GM12872 (cell line): ENCODE data around the gene DNAJC11.

Experiments
- TF ChIP-seq, protein P1 (sequence below): IDR thresholded peaks from 3 replicates; pipeline ENCODE4 v1.5.1; 2011; ENCODE audit warnings: low read depth, mild to moderate bottlenecking, low read length, moderate library complexity; ENCODE audit not compliant: insufficient read depth

The DNAJC11 gene

DNA sequence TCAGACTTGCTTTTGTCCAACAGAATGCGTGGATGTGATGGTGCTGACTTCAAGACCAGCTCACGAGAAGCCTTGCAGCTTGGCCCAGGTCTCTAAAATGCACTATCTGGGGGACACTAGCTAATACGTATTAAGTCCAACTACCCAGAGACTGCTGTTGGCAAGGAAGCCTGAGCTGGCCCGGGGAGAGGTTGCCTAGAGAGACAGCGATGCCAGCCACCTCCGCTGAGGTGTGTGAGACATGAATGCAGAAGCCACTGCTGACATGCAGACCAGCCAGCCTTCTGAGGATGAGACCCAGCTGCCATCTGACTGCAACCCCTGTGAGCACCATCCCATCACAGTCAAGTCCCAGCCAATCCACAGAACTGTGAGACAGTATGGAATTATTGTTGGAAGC, 44.5 kb downstream of the DNAJC11 start:
- TF ChIP-seq, protein P1, sequence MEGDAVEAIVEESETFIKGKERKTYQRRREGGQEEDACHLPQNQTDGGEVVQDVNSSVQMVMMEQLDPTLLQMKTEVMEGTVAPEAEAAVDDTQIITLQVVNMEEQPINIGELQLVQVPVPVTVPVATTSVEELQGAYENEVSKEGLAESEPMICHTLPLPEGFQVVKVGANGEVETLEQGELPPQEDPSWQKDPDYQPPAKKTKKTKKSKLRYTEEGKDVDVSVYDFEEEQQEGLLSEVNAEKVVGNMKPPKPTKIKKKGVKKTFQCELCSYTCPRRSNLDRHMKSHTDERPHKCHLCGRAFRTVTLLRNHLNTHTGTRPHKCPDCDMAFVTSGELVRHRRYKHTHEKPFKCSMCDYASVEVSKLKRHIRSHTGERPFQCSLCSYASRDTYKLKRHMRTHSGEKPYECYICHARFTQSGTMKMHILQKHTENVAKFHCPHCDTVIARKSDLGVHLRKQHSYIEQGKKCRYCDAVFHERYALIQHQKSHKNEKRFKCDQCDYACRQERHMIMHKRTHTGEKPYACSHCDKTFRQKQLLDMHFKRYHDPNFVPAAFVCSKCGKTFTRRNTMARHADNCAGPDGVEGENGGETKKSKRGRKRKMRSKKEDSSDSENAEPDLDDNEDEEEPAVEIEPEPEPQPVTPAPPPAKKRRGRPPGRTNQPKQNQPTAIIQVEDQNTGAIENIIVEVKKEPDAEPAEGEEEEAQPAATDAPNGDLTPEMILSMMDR, result no peak

DNA sequence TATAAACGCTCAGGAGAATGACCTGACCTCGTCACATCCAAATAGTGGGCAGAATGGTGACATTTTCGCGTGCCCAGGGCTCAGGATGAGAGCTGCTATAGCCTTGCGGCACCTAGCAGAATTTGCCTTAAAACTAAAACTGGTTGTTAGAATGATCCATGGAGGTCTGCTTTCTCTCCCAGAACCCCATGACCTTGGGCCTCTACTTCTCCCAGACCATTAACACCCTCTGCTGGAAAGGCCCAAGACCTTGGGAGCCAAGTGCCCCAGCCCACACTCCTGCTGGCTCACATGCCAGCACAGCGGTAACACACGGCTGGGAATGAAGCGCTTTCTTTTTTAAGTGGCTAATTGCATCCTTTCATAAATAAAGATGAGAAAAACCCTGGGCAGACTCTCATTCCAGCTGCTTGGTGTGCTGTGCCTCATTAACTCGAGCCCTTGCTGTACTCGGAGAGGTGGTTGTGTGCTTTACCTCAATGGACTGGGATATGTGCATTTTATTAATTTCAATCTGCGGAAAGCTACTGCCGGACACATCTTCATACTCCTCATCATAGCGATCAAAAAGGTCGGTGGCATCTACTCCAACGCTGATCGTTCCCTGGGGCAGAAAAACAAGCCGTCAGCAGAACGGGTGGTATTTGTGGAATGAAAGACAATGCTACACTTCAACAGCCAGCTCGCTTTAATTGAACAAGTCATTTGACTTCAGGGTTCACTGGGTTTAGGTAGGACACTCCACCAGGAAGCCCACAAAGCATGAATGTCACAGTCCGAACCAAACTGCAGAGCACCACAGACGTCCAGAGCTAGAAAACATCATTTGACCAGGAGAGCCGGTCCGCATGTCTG, 48.0 kb downstream of the DNAJC11 start:
- TF ChIP-seq, protein P1, result no peak

DNA sequence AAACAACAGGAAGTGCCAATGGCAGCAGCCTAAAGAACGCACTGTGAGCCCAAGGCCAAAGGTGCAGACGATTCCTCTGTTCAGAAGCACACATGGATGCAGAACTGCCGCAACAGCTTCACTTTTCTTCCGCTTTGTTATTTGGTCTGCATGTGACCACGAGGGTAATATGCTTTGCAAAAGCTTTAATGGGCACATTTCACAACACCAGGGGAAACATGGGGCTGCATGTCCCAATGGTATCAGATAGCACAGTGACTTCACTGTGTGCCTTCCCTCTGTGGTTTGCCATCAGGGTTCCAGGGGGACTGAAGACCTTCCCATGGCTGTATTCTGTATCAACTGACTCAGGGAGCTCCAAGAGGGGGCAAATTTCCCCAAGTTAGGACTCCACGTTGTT, 48.6 kb downstream of the DNAJC11 start:
- TF ChIP-seq, protein P1, result no peak

DNA sequence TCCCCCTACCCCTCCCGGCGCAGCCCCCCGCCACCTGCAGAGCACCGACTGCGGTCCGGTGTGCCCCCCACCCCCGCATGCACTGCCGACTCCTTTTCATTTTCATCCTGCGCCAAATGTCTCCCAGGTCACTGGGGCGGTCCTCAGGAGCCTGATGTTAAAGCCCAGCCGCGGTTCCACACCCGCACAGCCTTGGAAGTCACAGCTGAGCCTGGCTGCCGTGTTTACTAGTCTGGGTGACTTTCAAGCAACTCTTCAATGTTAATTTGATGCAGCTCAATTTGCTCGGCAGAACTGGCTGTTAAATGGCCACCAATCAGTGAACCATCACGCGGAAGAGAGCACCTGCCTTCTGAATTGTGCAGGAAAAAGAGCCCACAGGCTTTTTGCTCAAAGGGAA, 49.7 kb downstream of the DNAJC11 start:
- TF ChIP-seq, protein P1, result no peak

DNA sequence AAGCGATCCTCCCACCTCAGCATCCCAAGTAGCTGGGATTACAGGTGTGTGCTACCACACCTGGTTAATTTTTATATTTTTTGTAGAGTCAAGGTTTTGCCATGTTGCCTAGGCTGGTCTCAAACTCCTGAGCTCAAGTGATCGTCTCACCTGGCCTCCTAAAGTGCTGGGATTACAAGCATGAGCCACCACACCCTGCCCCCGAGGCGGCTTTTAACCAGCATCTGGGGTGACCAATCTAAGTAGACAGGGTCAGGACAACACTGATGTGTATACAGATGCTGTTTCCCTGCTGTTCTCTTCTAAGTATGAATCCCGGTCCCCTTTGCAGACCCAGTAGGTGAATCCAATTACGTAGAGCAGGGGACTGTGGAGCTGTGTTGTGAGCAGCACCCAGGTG, 53.1 kb downstream of the DNAJC11 start:
- TF ChIP-seq, protein P1, result no peak

DNA sequence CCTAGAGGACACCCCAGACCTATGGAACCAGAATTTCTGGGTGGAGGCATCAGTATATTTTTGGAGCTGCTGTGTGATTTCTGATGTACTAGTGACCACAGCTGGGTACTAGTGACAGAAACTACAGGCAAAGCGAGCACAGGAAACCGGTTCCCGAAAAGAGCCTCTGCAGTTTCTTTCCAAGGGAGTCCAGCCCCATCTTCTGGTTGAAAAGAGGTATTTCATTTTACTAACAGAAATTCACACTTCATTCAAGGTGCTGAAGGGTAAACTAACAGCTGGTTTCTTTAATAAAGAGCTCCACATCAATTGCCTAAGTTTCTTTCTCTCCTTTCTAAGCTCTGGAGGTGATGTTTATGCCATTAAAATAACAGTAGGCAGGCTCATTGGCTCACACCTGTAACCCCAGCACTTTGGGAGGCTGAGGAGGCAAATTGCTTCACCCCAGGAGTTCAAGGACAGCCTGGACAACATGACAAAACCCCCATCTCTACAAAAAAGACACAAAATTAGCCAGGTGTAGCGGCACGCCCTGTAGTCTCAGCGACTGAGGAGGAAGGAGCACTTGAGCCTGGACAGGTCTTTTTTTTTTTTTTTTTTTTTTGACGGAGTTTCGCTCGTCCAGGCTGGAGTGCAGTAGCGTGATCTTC, 55.0 kb downstream of the DNAJC11 start:
- TF ChIP-seq, protein P1, result peak; percentile 60; the same call in 2 of the 3 replicates

DNA sequence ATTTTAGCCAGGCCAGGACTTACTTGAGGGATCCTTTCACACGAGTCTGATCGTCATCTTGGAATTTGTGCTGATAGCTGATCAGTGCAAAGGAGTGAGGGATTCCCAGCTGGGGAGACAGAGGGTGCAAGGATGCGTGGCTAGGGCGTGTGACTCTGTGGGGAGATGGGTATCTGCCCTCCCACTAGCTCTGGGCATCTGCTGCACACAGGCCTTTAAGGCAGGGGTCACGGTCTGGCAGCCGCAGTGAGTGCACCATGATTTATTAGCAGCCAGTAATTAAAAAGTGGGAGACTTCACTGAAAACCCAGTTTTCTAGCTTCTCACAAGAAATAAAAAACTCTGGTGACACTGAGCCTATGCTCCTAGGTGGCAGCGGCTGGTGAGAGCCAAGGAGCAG, 56.6 kb downstream of the DNAJC11 start:
- TF ChIP-seq, protein P1, result no peak
